Measurements from ENCODE around the gene ZBTB7A. TPM values are rescaled to one million over a fixed set of nuclear protein-coding genes. Genes with fewer than 3 reads are reported as not detected.

ZBTB7A gene
- total RNA-seq, 1 donor, result 42.7 TPM

- H3K4me2 ChIP-seq (ENCODE audit: insufficient read depth, low read length), result no peak overlapping the region
- no peaks in the 10 kb centered on the region for H3K4me1 ChIP-seq (ENCODE audit: insufficient read depth, low read length)
- H3K36me3 ChIP-seq (ENCODE audit: insufficient read depth, low read length), result no peaks in the 10 kb centered on the region
- no peaks in the 10 kb centered on the region for H4K20me1 ChIP-seq (ENCODE audit: insufficient read depth, low read length)
- H3K79me2 ChIP-seq (ENCODE audit: insufficient read depth, low read length), result no peaks in the 10 kb centered on the region
- peaks cover 4% of the 10 kb centered on the region for H3K27me3 ChIP-seq (ENCODE audit: insufficient read depth, low read length)
- H3K4me3 ChIP-seq (ENCODE audit: insufficient read depth, low read length), result no peak overlapping the region
- H2AFZ ChIP-seq (ENCODE audit: low read length), result no peak overlapping the region
- DNase-seq (ENCODE audit: insufficient read length, low spot score, missing footprints), result peak; percentile 13
- no peak for TF ChIP-seq CTCF (IDR thresholded peaks at IDR 0.05; ENCODE audit: extremely low read depth, low read depth, low read length)
- no peak overlapping the region for H3K27ac ChIP-seq (ENCODE audit: low read depth, low read length)
- no peaks in the 10 kb centered on the region for H3K9me3 ChIP-seq (ENCODE audit: low read depth, low read length)
Measured at GRCh38 chr19:4082172-4082571, 15.5 kb upstream of the ZBTB7A start.

GRCh38 chr19:4081441-4082129 lies 14.9 kb upstream of the ZBTB7A start:
- Histone ChIP-seq H3K9me3 (ENCODE audit: low read depth, low read length) (no peaks in the 10 kb centered on the region), H3K27ac (ENCODE audit: low read depth, low read length) (no peak overlapping the region), H3K79me2 (ENCODE audit: insufficient read depth, low read length) (no peaks in the 10 kb centered on the region), H3K27me3 (ENCODE audit: insufficient read depth, low read length) (peaks cover 2% of the 10 kb centered on the region), H4K20me1 (ENCODE audit: insufficient read depth, low read length) (no peaks in the 10 kb centered on the region), H3K4me3 (ENCODE audit: insufficient read depth, low read length) (no peak overlapping the region), H2AFZ (ENCODE audit: low read length) (no peak overlapping the region), H3K4me2 (ENCODE audit: insufficient read depth, low read length) (no peak overlapping the region), H3K4me1 (ENCODE audit: insufficient read depth, low read length) (no peaks in the 10 kb centered on the region), H3K36me3 (ENCODE audit: insufficient read depth, low read length) (no peaks in the 10 kb centered on the region)
- peak; percentile 64 for DNase-seq (ENCODE audit: insufficient read length, low spot score, missing footprints)
- TF ChIP-seq CTCF (IDR thresholded peaks at IDR 0.05; ENCODE audit: extremely low read depth, low read depth, low read length), result no peak

- DNase-seq (ENCODE audit: insufficient read length, low spot score, missing footprints), result no peak
- TF ChIP-seq CTCF (IDR thresholded peaks at IDR 0.05; ENCODE audit: extremely low read depth, low read depth, low read length), result no peak
- H3K36me3 ChIP-seq (ENCODE audit: insufficient read depth, low read length), result no peaks in the 10 kb centered on the region
- no peak overlapping the region for H2AFZ ChIP-seq (ENCODE audit: low read length)
- no peak overlapping the region for H3K4me2 ChIP-seq (ENCODE audit: insufficient read depth, low read length)
- H3K9me3 ChIP-seq (ENCODE audit: low read depth, low read length), result no peaks in the 10 kb centered on the region
- H4K20me1 ChIP-seq (ENCODE audit: insufficient read depth, low read length), result no peaks in the 10 kb centered on the region
- H3K4me3 ChIP-seq (ENCODE audit: insufficient read depth, low read length), result no peak overlapping the region
- H3K27ac ChIP-seq (ENCODE audit: low read depth, low read length), result no peak overlapping the region
- H3K27me3 ChIP-seq (ENCODE audit: insufficient read depth, low read length), result no peaks in the 10 kb centered on the region
- H3K4me1 ChIP-seq (ENCODE audit: insufficient read depth, low read length), result peaks cover under 1% of the 10 kb centered on the region
- no peaks in the 10 kb centered on the region for H3K79me2 ChIP-seq (ENCODE audit: insufficient read depth, low read length)
Measured at GRCh38 chr19:4080473-4080872, 13.8 kb upstream of the ZBTB7A start.

GRCh38 chr19:4077800-4078684 lies 11.3 kb upstream of the ZBTB7A start:
- no peak for TF ChIP-seq CTCF (IDR thresholded peaks at IDR 0.05; ENCODE audit: extremely low read depth, low read depth, low read length)
- peak overlapping the region; percentile 79 for H3K4me3 ChIP-seq (ENCODE audit: insufficient read depth, low read length)
- no peaks in the 10 kb centered on the region for H3K36me3 ChIP-seq (ENCODE audit: insufficient read depth, low read length)
- H2AFZ ChIP-seq (ENCODE audit: low read length), result peak overlapping the region; percentile 91
- H3K27me3 ChIP-seq (ENCODE audit: insufficient read depth, low read length), result no peaks in the 10 kb centered on the region
- peak; percentile 91 for DNase-seq (ENCODE audit: insufficient read length, low spot score, missing footprints)
- H3K4me1 ChIP-seq (ENCODE audit: insufficient read depth, low read length), result peaks cover 6% of the 10 kb centered on the region
- H3K9me3 ChIP-seq (ENCODE audit: low read depth, low read length), result no peaks in the 10 kb centered on the region
- H3K27ac ChIP-seq (ENCODE audit: low read depth, low read length), result peak overlapping the region; percentile 53
- H4K20me1 ChIP-seq (ENCODE audit: insufficient read depth, low read length), result no peaks in the 10 kb centered on the region
- no peaks in the 10 kb centered on the region for H3K79me2 ChIP-seq (ENCODE audit: insufficient read depth, low read length)
- peak overlapping the region; percentile 83 for H3K4me2 ChIP-seq (ENCODE audit: insufficient read depth, low read length)
